Keratinocyte (primary cell): Measurements from ENCODE around the gene ATXN7L2. TPM values are rescaled to one million over a fixed set of nuclear protein-coding genes. Genes with fewer than 3 reads are reported as not detected.

ENCODE experiments used
- DNase-seq: peaks from one replicate; pipeline ENCODE4 v3.0.0-alpha.2; 2011; ENCODE audit warnings: low read depth, missing footprints, low spot score
- FAIRE-seq: peaks from 2 replicates; lab custom pipeline; 2011; peaks lifted over from hg19 to GRCh38; lab: Jason Lieb, UNC
- H2AFZ ChIP-seq: 2 replicates; pipeline ENCODE4 v1.6.0; 2012; ENCODE audit warnings: low read length, control low read depth, inconsistent platforms; ENCODE audit not compliant: control insufficient read depth
- H3K27ac ChIP-seq: 2 replicates; pipeline ENCODE4 v1.5.1; 2011; ENCODE audit warnings: low read length; ENCODE audit not compliant: control insufficient read depth, insufficient read depth
- H3K27me3 ChIP-seq: 3 replicates; pipeline ENCODE4 v1.6.0; 2011; ENCODE audit warnings: low read length; ENCODE audit not compliant: control insufficient read depth, insufficient read depth; ENCODE audit errors: extremely low read depth
- H3K36me3 ChIP-seq, 2 experiments: 2 replicates in 1 of 2; 3 replicates in 1 of 2; pipeline ENCODE4 v1.5.1; 2011; ENCODE audit warnings: low read length in 2 of 2, mild to moderate bottlenecking in 1 of 2; ENCODE audit not compliant: control insufficient read depth in 2 of 2, insufficient read depth in 2 of 2; ENCODE audit errors: extremely low read depth in 1 of 2
- H3K4me1 ChIP-seq: 3 replicates; pipeline ENCODE4 v1.5.1; 2011; ENCODE audit warnings: low read length; ENCODE audit not compliant: control insufficient read depth, insufficient read depth; ENCODE audit errors: extremely low read depth
- H3K4me2 ChIP-seq: 3 replicates; pipeline ENCODE4 v1.6.0; 2011; ENCODE audit warnings: low read depth, low read length; ENCODE audit not compliant: control insufficient read depth, insufficient read depth; ENCODE audit errors: extremely low read depth
- H3K4me3 ChIP-seq, 3 experiments: fragments of 200-600 bp in 1 of 3; sonication (generic) in 1 of 3; 2 replicates in 2 of 3; 3 replicates in 1 of 3; pipeline ENCODE4 v1.5.1; 2011 to 2016; ENCODE audit warnings: low read length in 3 of 3, mild to moderate bottlenecking in 3 of 3, control low read depth in 2 of 3, inconsistent platforms in 1 of 3, low read depth in 1 of 3, mixed read lengths in 1 of 3, mixed run types in 1 of 3, moderate library complexity in 1 of 3; ENCODE audit not compliant: control insufficient read depth in 2 of 3, insufficient read depth in 2 of 3; ENCODE audit errors: extremely low read depth in 1 of 3
- H3K79me2 ChIP-seq: 2 replicates; pipeline ENCODE4 v1.6.0; 2012; ENCODE audit warnings: low read length; ENCODE audit not compliant: control insufficient read depth, insufficient read depth
- H3K9ac ChIP-seq: 3 replicates; pipeline ENCODE4 v1.6.0; 2011; ENCODE audit warnings: low read length; ENCODE audit not compliant: control insufficient read depth, insufficient read depth; ENCODE audit errors: extremely low read depth
- H3K9me1 ChIP-seq: 3 replicates; pipeline ENCODE4 v1.6.0; 2011; ENCODE audit warnings: low read length; ENCODE audit not compliant: control insufficient read depth, insufficient read depth; ENCODE audit errors: extremely low read depth
- H3K9me3 ChIP-seq: 2 replicates; pipeline ENCODE4 v1.5.1; 2012; ENCODE audit warnings: low read depth, low read length; ENCODE audit not compliant: control insufficient read depth
- H4K20me1 ChIP-seq: 3 replicates; pipeline ENCODE4 v1.6.0; 2011; ENCODE audit warnings: low read length; ENCODE audit not compliant: control insufficient read depth, insufficient read depth; ENCODE audit errors: extremely low read depth
- CTCF ChIP-seq, 3 experiments: IDR thresholded peaks in 1 of 3; conservative IDR thresholded peaks in 1 of 3; optimal IDR thresholded peaks in 1 of 3; 2 replicates in 2 of 3; 3 replicates in 1 of 3; pipeline versions ENCODE3 to v1.5.1; 2011; ENCODE audit warnings: low read length in 3 of 3, mild to moderate bottlenecking in 3 of 3, moderate library complexity in 2 of 3, control low read depth in 1 of 3, inconsistent platforms in 1 of 3; ENCODE audit not compliant: insufficient read depth in 2 of 3; ENCODE audit errors: extremely low read depth in 1 of 3
- EZH2 ChIP-seq: IDR thresholded peaks from one replicate; pipeline ENCODE4 v1.6.1; 2012; ENCODE audit warnings: inconsistent platforms, mild to moderate bottlenecking, low read length, moderate library complexity
- dilution Hi-C: fragments of 300-500 bp; cut with MboI; formaldehyde crosslinking; loops from one replicate; pipeline ENCODE4 v1.7.0; 2020; ENCODE audit warnings: low sequenced_read_pairs; ENCODE audit not compliant: extremely low pct_ligation_motif_present
- polyA plus RNA-seq, 5 experiments: library from polyadenylated mRNA; depleted of rRNA in 3 of 5; stranded (reverse) in 3 of 5; stranded (forward) in 1 of 5; unstranded in 1 of 5; fragments of >200 nt; gene quantifications; 1 replicate in 1 of 5; 2 replicates in 3 of 5; 3 replicates in 1 of 5; pipeline versions ENCODE4 v1.2.1 to v1.2.3, GENCODE V29; 2011 to 2012; ENCODE audit warnings: missing spikeins in 2 of 5, low read depth in 1 of 5, low replicate concordance in 1 of 5

ATXN7L2 gene
- polyA plus RNA-seq, 1 donor (not counting 4 experiments of a cell fraction or from before 2014, with no cell fraction given) = 1.2 TPM

DNA sequence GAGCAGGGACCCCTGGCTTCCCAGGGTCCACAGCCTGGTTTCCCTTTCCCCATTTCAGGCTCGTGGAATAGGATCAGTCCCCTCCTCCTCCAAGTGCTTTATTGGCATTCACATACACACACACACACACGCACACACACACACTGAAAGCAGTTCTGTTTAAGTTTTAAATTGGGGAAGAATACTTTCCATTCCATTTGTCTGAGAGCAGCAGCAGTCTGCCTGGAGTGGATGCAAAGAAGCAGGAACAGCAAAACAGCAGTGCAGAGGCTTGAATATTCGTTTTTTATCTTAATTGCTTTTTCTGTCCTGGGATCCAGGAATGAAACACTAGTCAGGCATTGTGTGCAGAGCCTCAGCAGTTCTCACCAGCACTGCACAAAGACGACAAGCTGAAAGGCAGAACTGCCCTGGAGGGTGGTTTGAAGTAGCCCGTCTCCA lies 17.3 kb downstream of the ATXN7L2 start:
- dilution Hi-C loops = no loop called here
- Histone ChIP-seq H3K4me1 (peaks cover 16% of the 10 kb centered on the region), H3K4me3 (no peak overlapping the region)

GRCh38 chr1:109501644-109502363 lies 18.1 kb downstream of the ATXN7L2 start:
- no peaks in the 10 kb centered on the region for H3K79me2 ChIP-seq
- no peaks in the 10 kb centered on the region for H3K9me3 ChIP-seq
- H2AFZ ChIP-seq = no peak overlapping the region
- dilution Hi-C loops = no loop called here
- DNase-seq = no peak
- no peak for FAIRE-seq
- no peak overlapping the region for H3K9ac ChIP-seq
- no peaks in the 10 kb centered on the region for H3K9me1 ChIP-seq
- H3K27me3 ChIP-seq = no peaks in the 10 kb centered on the region
- no peak overlapping the region for H3K4me3 ChIP-seq
- no peak for TF ChIP-seq CTCF (optimal IDR thresholded peaks at IDR 0.05 in 1 of 3, IDR thresholded peaks at IDR 0.05 in 1 of 3, conservative IDR thresholded peaks at IDR 0.05 in 1 of 3; ENCODE audit: extremely low read depth in 1 of 3, insufficient read depth in 2 of 3, low read length in 3 of 3)
- no peak for TF ChIP-seq EZH2
- H3K27ac ChIP-seq = no peak overlapping the region
- no peaks in the 10 kb centered on the region for H4K20me1 ChIP-seq
- peaks cover 16% of the 10 kb centered on the region for H3K4me1 ChIP-seq
- peaks cover 0 to 4% of the 10 kb centered on the region in 2 experiments for H3K36me3 ChIP-seq
- no peak overlapping the region for H3K4me2 ChIP-seq

More for the DNA sequence above, 17.3 kb downstream of the ATXN7L2 start:
- Histone ChIP-seq H3K9me1 (no peaks in the 10 kb centered on the region), H3K27me3 (no peaks in the 10 kb centered on the region), H3K36me3 (peaks cover 5 to 10% of the 10 kb centered on the region in 2 experiments), H3K9ac (no peak overlapping the region), H3K4me2 (no peak overlapping the region), H3K79me2 (peaks cover under 1% of the 10 kb centered on the region), H3K27ac (no peak overlapping the region), H2AFZ (no peak overlapping the region), H3K9me3 (no peaks in the 10 kb centered on the region), H4K20me1 (no peaks in the 10 kb centered on the region)
- FAIRE-seq (no peak), DNase-seq (no peak)
- TF ChIP-seq EZH2 (no peak), CTCF (optimal IDR thresholded peaks at IDR 0.05 in 1 of 3, IDR thresholded peaks at IDR 0.05 in 1 of 3, conservative IDR thresholded peaks at IDR 0.05 in 1 of 3; ENCODE audit: extremely low read depth in 1 of 3, insufficient read depth in 2 of 3, low read length in 3 of 3) (no peak)
